ENCODE data around the gene FAM3A.

The FAM3A gene

GRCh38 chrX:154478728-154479622 lies 37.1 kb downstream of the FAM3A start, which contains the start of gene LAGE3:
TSS of gene LAGE3 (minus strand) at chrX:154479281. CDS start at chrX:154478915, 366 bp downstream.
- DNase-seq: peak; percentile 90

- DNase-seq: no peak
Observed at GRCh38 chrX:154477891-154478477, 38.0 kb downstream of the FAM3A start.

- DNase-seq: no peak
Observed at GRCh38 chrX:154476821-154477220, 39.2 kb downstream of the FAM3A start.

GRCh38 chrX:154473683-154474082 lies 42.3 kb downstream of the FAM3A start:
- no peak for DNase-seq

GRCh38 chrX:154472685-154473632 lies 43.1 kb downstream of the FAM3A start:
- no peak for DNase-seq

- DNase-seq: no peak
Observed at GRCh38 chrX:154471839-154472684, 44.0 kb downstream of the FAM3A start.

- DNase-seq: no peak
Observed at GRCh38 chrX:154470914-154471568, 45.0 kb downstream of the FAM3A start.

- no peak for DNase-seq
Observed at GRCh38 chrX:154470434-154470833, 45.6 kb downstream of the FAM3A start.

- no peak for DNase-seq
Observed at GRCh38 chrX:154469880-154470279, 46.2 kb downstream of the FAM3A start.

- DNase-seq: no peak
Observed at GRCh38 chrX:154469114-154469513, 46.9 kb downstream of the FAM3A start.

- no peak for DNase-seq
Observed at GRCh38 chrX:154468217-154468616, 47.8 kb downstream of the FAM3A start.

GRCh38 chrX:154467556-154467955 lies 48.5 kb downstream of the FAM3A start:
- no peak for DNase-seq

GRCh38 chrX:154466907-154467306 lies 49.1 kb downstream of the FAM3A start:
- DNase-seq: no peak

- DNase-seq: no peak
Observed at GRCh38 chrX:154466036-154466435, 50.0 kb downstream of the FAM3A start.

GRCh38 chrX:154465601-154466000 lies 50.4 kb downstream of the FAM3A start:
- no peak for DNase-seq

GRCh38 chrX:154464806-154465365 lies 51.1 kb downstream of the FAM3A start:
- DNase-seq: no peak

- no peak for DNase-seq
Observed at GRCh38 chrX:154463611-154464220, 52.3 kb downstream of the FAM3A start.

- DNase-seq: no peak
Observed at GRCh38 chrX:154462396-154462795, 53.6 kb downstream of the FAM3A start.

- DNase-seq: no peak
Observed at GRCh38 chrX:154460326-154460725, 55.7 kb downstream of the FAM3A start.

GRCh38 chrX:154459832-154460231 lies 56.2 kb downstream of the FAM3A start:
- DNase-seq: no peak

Data from NCI-H1092 (cell line).